GM23338 (cell line): Measurements from ENCODE around the gene LIPA.

Experiments
- CREB1 ChIP-seq: fragments of 250-450 bp; sonication (Bioruptor Pico); IDR thresholded peaks from 2 replicates; pipeline ENCODE4 v1.5.0; 2020; ENCODE audit warnings: low read depth, mild to moderate bottlenecking, moderate library complexity
- EZH2 ChIP-seq: fragments of 200-600 bp; sonication (generic); IDR thresholded peaks from one replicate; pipeline ENCODE4 v1.8.0; 2017; ENCODE audit warnings: antibody characterized with exemption, mild to moderate bottlenecking, low read depth; ENCODE audit not compliant: unreplicated experiment
- EZH2phosphoT487 ChIP-seq: fragments of 200-600 bp; sonication (generic); IDR thresholded peaks from one replicate; pipeline ENCODE4 v1.8.1; 2018; ENCODE audit warnings: antibody characterized with exemption; ENCODE audit not compliant: unreplicated experiment
- JUNB ChIP-seq: IDR thresholded peaks from one replicate; pipeline ENCODE4 v1.6.1; 2016; ENCODE audit warnings: antibody characterized with exemption; ENCODE audit not compliant: unreplicated experiment
- NANOG ChIP-seq: IDR thresholded peaks from 2 replicates; pipeline ENCODE4 v1.6.1; 2016; ENCODE audit warnings: antibody characterized with exemption, borderline replicate concordance
- POLR2AphosphoS5 ChIP-seq: IDR thresholded peaks from 2 replicates; pipeline ENCODE4 v1.6.1; 2016; ENCODE audit warnings: antibody characterized with exemption, low read depth
- STAT1 ChIP-seq: IDR thresholded peaks from one replicate; pipeline ENCODE4 v1.6.1; 2016; ENCODE audit warnings: antibody characterized with exemption; ENCODE audit not compliant: unreplicated experiment
- ZNF114 ChIP-seq: fragments of 250-450 bp; sonication (Bioruptor Pico); IDR thresholded peaks from 2 replicates; pipeline ENCODE4 v1.5.0; 2020; ENCODE audit warnings: mild to moderate bottlenecking, moderate library complexity
- ZNF331 ChIP-seq: fragments of 250-450 bp; sonication (Bioruptor Pico); IDR thresholded peaks from 2 replicates; pipeline ENCODE4 v1.5.0; 2020; ENCODE audit warnings: low read depth, mild to moderate bottlenecking, moderate library complexity
- TF ChIP-seq, protein P1 (sequence below), 2 experiments: fragments of 200-600 bp in 1 of 2; sonication (generic) in 1 of 2; conservative IDR thresholded peaks; 2 replicates each; pipeline versions ENCODE4 v1.5.1 to v1.6.1; 2016 to 2017; ENCODE audit warnings: antibody characterized with exemption in 2 of 2, low read depth in 2 of 2, mild to moderate bottlenecking in 2 of 2, moderate library complexity in 1 of 2
- TF ChIP-seq, protein P2 (sequence below): IDR thresholded peaks from one replicate; pipeline ENCODE4 v1.6.1; 2018; ENCODE audit warnings: antibody characterized with exemption; ENCODE audit not compliant: unreplicated experiment
- TF ChIP-seq, protein P3 (sequence below): IDR thresholded peaks from 2 replicates; pipeline ENCODE4 v1.6.1; 2016; ENCODE audit warnings: antibody characterized with exemption
- TF ChIP-seq, protein P4 (sequence below): fragments of 250-450 bp; sonication (Bioruptor Pico); IDR thresholded peaks from 2 replicates; pipeline ENCODE4 v1.5.0; 2020; ENCODE audit warnings: mild to moderate bottlenecking, moderate library complexity

DNA sequence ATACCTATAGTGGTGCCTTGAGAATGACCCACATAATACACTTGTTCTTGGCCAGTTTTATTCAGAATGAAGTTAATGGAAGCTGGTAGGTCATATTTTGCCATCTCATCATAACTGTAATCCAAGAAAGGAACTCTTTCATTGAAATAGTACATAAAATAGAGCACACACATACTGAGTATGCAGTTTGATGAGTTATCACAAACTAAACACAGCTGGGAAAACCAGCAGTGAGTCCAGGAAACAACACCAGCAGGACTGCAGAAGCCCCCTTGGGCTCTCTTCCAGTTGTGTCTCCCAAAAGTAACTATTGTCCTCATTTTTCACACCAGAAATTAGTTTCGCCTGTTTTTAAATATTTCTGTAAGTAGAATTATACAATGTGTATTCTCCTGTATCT lies 24.7 kb downstream of the LIPA start:
- TF ChIP-seq, protein P1, sequence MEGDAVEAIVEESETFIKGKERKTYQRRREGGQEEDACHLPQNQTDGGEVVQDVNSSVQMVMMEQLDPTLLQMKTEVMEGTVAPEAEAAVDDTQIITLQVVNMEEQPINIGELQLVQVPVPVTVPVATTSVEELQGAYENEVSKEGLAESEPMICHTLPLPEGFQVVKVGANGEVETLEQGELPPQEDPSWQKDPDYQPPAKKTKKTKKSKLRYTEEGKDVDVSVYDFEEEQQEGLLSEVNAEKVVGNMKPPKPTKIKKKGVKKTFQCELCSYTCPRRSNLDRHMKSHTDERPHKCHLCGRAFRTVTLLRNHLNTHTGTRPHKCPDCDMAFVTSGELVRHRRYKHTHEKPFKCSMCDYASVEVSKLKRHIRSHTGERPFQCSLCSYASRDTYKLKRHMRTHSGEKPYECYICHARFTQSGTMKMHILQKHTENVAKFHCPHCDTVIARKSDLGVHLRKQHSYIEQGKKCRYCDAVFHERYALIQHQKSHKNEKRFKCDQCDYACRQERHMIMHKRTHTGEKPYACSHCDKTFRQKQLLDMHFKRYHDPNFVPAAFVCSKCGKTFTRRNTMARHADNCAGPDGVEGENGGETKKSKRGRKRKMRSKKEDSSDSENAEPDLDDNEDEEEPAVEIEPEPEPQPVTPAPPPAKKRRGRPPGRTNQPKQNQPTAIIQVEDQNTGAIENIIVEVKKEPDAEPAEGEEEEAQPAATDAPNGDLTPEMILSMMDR (conservative IDR thresholded peaks at IDR 0.05; ENCODE audit: low read depth in 2 of 2) = no peak
- TF ChIP-seq EZH2 (no peak), POLR2AphosphoS5 (no peak), CREB1 (no peak), EZH2phosphoT487 (no peak), ZNF331 (CRISPR knock-in tag) (no peak), STAT1 (no peak), ZNF114 (CRISPR knock-in tag) (no peak), JUNB (no peak), NANOG (no peak)
- TF ChIP-seq, protein P2, sequence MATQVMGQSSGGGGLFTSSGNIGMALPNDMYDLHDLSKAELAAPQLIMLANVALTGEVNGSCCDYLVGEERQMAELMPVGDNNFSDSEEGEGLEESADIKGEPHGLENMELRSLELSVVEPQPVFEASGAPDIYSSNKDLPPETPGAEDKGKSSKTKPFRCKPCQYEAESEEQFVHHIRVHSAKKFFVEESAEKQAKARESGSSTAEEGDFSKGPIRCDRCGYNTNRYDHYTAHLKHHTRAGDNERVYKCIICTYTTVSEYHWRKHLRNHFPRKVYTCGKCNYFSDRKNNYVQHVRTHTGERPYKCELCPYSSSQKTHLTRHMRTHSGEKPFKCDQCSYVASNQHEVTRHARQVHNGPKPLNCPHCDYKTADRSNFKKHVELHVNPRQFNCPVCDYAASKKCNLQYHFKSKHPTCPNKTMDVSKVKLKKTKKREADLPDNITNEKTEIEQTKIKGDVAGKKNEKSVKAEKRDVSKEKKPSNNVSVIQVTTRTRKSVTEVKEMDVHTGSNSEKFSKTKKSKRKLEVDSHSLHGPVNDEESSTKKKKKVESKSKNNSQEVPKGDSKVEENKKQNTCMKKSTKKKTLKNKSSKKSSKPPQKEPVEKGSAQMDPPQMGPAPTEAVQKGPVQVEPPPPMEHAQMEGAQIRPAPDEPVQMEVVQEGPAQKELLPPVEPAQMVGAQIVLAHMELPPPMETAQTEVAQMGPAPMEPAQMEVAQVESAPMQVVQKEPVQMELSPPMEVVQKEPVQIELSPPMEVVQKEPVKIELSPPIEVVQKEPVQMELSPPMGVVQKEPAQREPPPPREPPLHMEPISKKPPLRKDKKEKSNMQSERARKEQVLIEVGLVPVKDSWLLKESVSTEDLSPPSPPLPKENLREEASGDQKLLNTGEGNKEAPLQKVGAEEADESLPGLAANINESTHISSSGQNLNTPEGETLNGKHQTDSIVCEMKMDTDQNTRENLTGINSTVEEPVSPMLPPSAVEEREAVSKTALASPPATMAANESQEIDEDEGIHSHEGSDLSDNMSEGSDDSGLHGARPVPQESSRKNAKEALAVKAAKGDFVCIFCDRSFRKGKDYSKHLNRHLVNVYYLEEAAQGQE = no peak
- TF ChIP-seq, protein P3, sequence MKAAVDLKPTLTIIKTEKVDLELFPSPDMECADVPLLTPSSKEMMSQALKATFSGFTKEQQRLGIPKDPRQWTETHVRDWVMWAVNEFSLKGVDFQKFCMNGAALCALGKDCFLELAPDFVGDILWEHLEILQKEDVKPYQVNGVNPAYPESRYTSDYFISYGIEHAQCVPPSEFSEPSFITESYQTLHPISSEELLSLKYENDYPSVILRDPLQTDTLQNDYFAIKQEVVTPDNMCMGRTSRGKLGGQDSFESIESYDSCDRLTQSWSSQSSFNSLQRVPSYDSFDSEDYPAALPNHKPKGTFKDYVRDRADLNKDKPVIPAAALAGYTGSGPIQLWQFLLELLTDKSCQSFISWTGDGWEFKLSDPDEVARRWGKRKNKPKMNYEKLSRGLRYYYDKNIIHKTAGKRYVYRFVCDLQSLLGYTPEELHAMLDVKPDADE = no peak
- TF ChIP-seq, protein P4, sequence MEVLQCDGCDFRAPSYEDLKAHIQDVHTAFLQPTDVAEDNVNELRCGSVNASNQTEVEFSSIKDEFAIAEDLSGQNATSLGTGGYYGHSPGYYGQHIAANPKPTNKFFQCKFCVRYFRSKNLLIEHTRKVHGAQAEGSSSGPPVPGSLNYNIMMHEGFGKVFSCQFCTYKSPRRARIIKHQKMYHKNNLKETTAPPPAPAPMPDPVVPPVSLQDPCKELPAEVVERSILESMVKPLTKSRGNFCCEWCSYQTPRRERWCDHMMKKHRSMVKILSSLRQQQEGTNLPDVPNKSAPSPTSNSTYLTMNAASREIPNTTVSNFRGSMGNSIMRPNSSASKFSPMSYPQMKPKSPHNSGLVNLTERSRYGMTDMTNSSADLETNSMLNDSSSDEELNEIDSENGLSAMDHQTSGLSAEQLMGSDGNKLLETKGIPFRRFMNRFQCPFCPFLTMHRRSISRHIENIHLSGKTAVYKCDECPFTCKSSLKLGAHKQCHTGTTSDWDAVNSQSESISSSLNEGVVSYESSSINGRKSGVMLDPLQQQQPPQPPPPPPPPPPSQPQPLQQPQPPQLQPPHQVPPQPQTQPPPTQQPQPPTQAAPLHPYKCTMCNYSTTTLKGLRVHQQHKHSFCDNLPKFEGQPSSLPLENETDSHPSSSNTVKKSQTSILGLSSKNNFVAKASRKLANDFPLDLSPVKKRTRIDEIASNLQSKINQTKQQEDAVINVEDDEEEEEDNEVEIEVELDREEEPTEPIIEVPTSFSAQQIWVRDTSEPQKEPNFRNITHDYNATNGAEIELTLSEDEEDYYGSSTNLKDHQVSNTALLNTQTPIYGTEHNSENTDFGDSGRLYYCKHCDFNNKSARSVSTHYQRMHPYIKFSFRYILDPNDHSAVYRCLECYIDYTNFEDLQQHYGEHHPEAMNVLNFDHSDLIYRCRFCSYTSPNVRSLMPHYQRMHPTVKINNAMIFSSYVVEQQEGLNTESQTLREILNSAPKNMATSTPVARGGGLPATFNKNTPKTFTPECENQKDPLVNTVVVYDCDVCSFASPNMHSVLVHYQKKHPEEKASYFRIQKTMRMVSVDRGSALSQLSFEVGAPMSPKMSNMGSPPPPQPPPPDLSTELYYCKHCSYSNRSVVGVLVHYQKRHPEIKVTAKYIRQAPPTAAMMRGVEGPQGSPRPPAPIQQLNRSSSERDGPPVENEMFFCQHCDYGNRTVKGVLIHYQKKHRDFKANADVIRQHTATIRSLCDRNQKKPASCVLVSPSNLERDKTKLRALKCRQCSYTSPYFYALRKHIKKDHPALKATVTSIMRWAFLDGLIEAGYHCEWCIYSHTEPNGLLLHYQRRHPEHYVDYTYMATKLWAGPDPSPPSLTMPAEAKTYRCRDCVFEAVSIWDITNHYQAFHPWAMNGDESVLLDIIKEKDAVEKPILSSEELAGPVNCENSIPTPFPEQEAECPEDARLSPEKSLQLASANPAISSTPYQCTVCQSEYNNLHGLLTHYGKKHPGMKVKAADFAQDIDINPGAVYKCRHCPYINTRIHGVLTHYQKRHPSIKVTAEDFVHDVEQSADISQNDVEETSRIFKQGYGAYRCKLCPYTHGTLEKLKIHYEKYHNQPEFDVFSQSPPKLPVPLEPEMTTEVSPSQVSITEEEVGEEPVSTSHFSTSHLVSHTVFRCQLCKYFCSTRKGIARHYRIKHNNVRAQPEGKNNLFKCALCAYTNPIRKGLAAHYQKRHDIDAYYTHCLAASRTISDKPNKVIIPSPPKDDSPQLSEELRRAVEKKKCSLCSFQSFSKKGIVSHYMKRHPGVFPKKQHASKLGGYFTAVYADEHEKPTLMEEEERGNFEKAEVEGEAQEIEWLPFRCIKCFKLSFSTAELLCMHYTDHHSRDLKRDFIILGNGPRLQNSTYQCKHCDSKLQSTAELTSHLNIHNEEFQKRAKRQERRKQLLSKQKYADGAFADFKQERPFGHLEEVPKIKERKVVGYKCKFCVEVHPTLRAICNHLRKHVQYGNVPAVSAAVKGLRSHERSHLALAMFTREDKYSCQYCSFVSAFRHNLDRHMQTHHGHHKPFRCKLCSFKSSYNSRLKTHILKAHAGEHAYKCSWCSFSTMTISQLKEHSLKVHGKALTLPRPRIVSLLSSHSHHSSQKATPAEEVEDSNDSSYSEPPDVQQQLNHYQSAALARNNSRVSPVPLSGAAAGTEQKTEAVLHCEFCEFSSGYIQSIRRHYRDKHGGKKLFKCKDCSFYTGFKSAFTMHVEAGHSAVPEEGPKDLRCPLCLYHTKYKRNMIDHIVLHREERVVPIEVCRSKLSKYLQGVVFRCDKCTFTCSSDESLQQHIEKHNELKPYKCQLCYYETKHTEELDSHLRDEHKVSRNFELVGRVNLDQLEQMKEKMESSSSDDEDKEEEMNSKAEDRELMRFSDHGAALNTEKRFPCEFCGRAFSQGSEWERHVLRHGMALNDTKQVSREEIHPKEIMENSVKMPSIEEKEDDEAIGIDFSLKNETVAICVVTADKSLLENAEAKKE (CRISPR knock-in tag) = no peak
